ENCODE data around the gene APPL2.

The APPL2 gene

DNA sequence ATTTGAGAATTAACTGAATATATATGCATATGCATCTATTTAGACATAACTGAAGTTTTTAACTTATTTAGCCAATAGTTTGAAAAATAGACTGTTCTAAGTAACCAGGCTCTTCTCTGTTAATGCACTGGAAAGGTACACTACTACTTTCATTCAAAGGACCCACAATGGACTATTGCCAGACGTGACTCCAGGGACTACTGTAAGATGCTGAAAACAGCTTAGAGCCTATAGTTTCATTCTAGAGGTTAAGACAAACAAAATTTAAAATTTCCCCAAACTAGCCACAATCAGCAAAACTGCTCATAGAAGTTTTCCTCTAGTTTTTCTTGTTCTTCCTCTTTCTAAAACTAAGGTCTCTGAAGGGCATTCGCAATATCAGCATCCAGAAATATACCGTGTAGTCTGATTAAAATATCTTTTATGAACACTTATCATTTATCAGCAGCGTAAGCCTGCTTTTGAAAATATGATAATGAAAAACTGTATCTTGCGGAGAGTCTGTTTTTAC lies 10.4 kb downstream of the APPL2 start:
- H3K36me3 ChIP-seq, result peaks cover 43% of the 10 kb centered on the region
- H3K27me3 ChIP-seq, result no peaks in the 10 kb centered on the region
- TF ChIP-seq, protein P1, sequence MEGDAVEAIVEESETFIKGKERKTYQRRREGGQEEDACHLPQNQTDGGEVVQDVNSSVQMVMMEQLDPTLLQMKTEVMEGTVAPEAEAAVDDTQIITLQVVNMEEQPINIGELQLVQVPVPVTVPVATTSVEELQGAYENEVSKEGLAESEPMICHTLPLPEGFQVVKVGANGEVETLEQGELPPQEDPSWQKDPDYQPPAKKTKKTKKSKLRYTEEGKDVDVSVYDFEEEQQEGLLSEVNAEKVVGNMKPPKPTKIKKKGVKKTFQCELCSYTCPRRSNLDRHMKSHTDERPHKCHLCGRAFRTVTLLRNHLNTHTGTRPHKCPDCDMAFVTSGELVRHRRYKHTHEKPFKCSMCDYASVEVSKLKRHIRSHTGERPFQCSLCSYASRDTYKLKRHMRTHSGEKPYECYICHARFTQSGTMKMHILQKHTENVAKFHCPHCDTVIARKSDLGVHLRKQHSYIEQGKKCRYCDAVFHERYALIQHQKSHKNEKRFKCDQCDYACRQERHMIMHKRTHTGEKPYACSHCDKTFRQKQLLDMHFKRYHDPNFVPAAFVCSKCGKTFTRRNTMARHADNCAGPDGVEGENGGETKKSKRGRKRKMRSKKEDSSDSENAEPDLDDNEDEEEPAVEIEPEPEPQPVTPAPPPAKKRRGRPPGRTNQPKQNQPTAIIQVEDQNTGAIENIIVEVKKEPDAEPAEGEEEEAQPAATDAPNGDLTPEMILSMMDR (IDR thresholded peaks at IDR 0.05), result no peak
- H3K9me3 ChIP-seq, result no peaks in the 10 kb centered on the region
- no peak overlapping the region for H3K4me3 ChIP-seq (ENCODE audit: low read depth in 1 of 2, low read length in 1 of 2)
- H3K27ac ChIP-seq, result peak overlapping the region; percentile 42
- peaks cover 59 to 63% of the 10 kb centered on the region in 2 experiments for H3K4me1 ChIP-seq (ENCODE audit: control insufficient read depth in 1 of 2, insufficient read depth in 1 of 2, low read depth in 1 of 2, low read length in 1 of 2)

DNA sequence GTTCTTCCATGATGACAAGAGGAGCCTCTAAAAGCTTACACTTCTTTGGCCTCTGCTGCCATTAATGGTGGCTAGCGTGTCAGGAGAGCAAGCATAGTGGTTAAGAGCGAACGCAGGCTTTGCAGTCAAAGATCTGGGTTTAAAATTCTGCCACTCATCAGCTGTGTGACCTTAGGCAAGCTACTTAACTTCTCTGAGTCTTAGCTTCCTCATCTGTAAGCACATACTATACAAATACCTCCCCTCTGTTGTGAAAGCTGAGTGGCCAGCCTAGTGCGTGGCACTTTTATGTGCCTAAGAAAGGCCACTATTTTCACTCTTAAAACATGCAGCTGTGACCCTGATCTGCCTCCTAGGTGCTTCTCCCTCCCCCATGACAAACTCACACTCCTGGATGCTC lies 11.6 kb downstream of the APPL2 start:
- Histone ChIP-seq H3K4me3 (ENCODE audit: low read depth in 1 of 2, low read length in 1 of 2) (no peak overlapping the region), H3K4me1 (ENCODE audit: control insufficient read depth in 1 of 2, insufficient read depth in 1 of 2, low read depth in 1 of 2, low read length in 1 of 2) (peaks cover 70 to 71% of the 10 kb centered on the region in 2 experiments), H3K27ac (peak overlapping the region; percentile 85), H3K36me3 (peaks cover 38% of the 10 kb centered on the region), H3K27me3 (no peaks in the 10 kb centered on the region), H3K9me3 (no peaks in the 10 kb centered on the region)
- TF ChIP-seq, protein P1 (IDR thresholded peaks at IDR 0.05), result no peak

DNA sequence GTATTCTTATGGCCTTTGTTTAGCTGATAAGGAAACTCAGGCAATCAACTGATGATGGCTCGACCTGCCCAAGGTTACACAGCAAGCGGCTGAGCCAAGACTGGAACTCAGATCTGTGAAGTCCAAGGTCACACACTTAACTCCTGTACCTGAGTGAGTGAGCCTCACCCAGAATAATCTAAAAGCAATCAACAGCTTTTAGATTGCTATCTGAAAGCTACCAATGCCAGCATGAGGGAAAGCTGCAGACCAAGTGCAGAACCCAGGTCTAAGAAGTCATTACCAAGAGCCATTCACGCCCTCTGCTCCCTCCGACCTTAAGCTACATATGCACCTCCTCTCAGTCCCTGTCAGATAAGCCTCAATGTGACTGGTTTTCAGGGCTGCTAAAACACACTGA lies 12.1 kb downstream of the APPL2 start:
- TF ChIP-seq, protein P1 (IDR thresholded peaks at IDR 0.05), result no peak
- H3K9me3 ChIP-seq, result no peaks in the 10 kb centered on the region
- H3K4me1 ChIP-seq (ENCODE audit: control insufficient read depth in 1 of 2, insufficient read depth in 1 of 2, low read depth in 1 of 2, low read length in 1 of 2), result peaks cover 76 to 77% of the 10 kb centered on the region in 2 experiments
- H3K36me3 ChIP-seq, result peaks cover 34% of the 10 kb centered on the region
- no peaks in the 10 kb centered on the region for H3K27me3 ChIP-seq
- peak overlapping the region; percentile 85 for H3K27ac ChIP-seq
- peak overlapping the region in 1 of 2 experiments; percentile 30 for H3K4me3 ChIP-seq (ENCODE audit: low read depth in 1 of 2, low read length in 1 of 2)

GRCh38 chr12:105223352-105223845 lies 12.6 kb downstream of the APPL2 start:
- peak overlapping the region in 1 of 2 experiments; percentile 30 for H3K4me3 ChIP-seq (ENCODE audit: low read depth in 1 of 2, low read length in 1 of 2)
- peaks cover 80 to 81% of the 10 kb centered on the region in 2 experiments for H3K4me1 ChIP-seq (ENCODE audit: control insufficient read depth in 1 of 2, insufficient read depth in 1 of 2, low read depth in 1 of 2, low read length in 1 of 2)
- H3K27me3 ChIP-seq, result no peaks in the 10 kb centered on the region
- peaks cover 32% of the 10 kb centered on the region for H3K36me3 ChIP-seq
- TF ChIP-seq, protein P1 (IDR thresholded peaks at IDR 0.05), result no peak
- peak overlapping the region; percentile 85 for H3K27ac ChIP-seq
- no peaks in the 10 kb centered on the region for H3K9me3 ChIP-seq

GRCh38 chr12:105222726-105223351 lies 13.1 kb downstream of the APPL2 start:
- peaks cover 82% of the 10 kb centered on the region in 2 experiments for H3K4me1 ChIP-seq (ENCODE audit: control insufficient read depth in 1 of 2, insufficient read depth in 1 of 2, low read depth in 1 of 2, low read length in 1 of 2)
- H3K27me3 ChIP-seq, result no peaks in the 10 kb centered on the region
- peak overlapping the region in 1 of 2 experiments; percentile 30 for H3K4me3 ChIP-seq (ENCODE audit: low read depth in 1 of 2, low read length in 1 of 2)
- TF ChIP-seq, protein P1 (IDR thresholded peaks at IDR 0.05), result no peak
- H3K27ac ChIP-seq, result peak overlapping the region; percentile 85
- H3K36me3 ChIP-seq, result peaks cover 31% of the 10 kb centered on the region
- H3K9me3 ChIP-seq, result no peaks in the 10 kb centered on the region
